Omental fat pad (tissue), 4 donors: Measurements from ENCODE around the gene ALG9. TPM values are rescaled to one million over a fixed set of nuclear protein-coding genes. Genes with fewer than 3 reads are reported as not detected.
"Not testable (repeated sequence)": the region's sequence is repeated elsewhere in the genome, so short reads cannot be mapped to it uniquely, and the experiment has no call there.

Experiments
- ATAC-seq: fragments of 150-250 bp; one replicate; pipeline ENCODE4 v1.9.1; 2016; ENCODE audit warnings: mild to moderate bottlenecking, moderate library complexity; ENCODE audit not compliant: low FRiP score
- DNase-seq: peaks from one replicate; pipeline ENCODE4 v3.0.0-alpha.2; 2019; ENCODE audit warnings: low spot score
- total RNA-seq, 4 donors: library from RNA; depleted of rRNA; stranded (reverse); fragments of >200 nt; gene quantifications; one replicate each; pipeline ENCODE4 v1.1.0, GENCODE V29; 2016
- TF ChIP-seq, protein P1 (sequence below), 3 donors: fragments of 450-650 bp; IDR thresholded peaks; one replicate each; pipeline ENCODE4 v1.5.1; 2016 to 2017; ENCODE audit warnings: antibody characterized with exemption in 3 of 3, mild to moderate bottlenecking in 3 of 3, moderate library complexity in 2 of 3

Gene ALG9
- total RNA-seq, 4 donors from 2014 or later = 21.0 to 168 (median 34.7) TPM

DNA sequence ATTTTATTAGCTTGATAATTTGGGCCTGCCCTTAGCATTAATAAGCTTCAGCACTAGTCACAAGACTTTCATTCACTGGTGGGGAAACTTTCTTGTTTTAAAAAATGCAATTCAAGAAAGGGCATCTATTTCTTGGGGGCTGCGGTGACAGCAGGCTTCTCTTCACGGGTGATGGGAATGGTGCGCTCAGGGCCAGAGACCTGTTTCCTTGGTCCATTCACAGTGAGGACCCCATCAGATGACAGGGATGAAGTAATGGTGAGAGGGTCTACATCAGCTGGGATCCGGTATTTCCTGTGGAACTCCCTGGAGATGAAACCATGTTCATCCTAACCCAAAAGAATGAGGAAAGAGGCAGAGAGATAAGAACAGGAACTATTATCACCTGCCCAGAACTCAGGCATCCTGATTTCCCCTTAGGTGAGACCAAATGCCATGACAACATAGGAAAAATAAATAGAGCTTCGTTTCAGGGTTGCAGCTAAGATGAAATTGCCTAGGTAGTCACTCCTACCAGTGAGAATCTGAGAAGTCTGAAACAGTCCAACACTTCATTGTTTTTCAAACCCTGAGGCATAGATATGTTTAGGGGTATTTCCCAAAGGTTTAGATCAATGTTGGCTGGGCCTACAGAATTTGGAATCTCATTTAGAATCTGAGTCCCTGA is 37.4 kb upstream of the ALG9 start:
- TF ChIP-seq, protein P1, sequence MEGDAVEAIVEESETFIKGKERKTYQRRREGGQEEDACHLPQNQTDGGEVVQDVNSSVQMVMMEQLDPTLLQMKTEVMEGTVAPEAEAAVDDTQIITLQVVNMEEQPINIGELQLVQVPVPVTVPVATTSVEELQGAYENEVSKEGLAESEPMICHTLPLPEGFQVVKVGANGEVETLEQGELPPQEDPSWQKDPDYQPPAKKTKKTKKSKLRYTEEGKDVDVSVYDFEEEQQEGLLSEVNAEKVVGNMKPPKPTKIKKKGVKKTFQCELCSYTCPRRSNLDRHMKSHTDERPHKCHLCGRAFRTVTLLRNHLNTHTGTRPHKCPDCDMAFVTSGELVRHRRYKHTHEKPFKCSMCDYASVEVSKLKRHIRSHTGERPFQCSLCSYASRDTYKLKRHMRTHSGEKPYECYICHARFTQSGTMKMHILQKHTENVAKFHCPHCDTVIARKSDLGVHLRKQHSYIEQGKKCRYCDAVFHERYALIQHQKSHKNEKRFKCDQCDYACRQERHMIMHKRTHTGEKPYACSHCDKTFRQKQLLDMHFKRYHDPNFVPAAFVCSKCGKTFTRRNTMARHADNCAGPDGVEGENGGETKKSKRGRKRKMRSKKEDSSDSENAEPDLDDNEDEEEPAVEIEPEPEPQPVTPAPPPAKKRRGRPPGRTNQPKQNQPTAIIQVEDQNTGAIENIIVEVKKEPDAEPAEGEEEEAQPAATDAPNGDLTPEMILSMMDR (IDR thresholded peaks at IDR 0.05) = no peak
- DNase-seq (no peak), ATAC-seq (no peak)

DNA sequence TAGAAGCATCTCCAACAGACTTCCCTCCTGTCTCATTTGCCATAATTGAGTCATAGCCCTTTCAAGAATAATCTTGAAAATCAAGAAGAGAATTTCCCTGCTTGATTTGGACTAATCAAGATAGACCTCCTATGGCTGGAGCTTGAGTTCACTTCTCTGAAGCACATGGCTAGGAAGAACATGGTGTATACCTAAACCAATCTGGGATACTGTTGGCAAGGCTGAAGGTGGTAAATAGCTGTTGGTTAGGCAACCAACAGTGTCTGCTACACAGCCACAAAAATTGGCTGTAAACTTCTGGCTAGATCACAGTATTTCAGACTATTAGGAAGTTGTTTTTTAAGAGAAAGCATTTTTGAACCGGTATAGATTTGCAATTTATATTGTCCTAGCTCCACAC is 35.3 kb upstream of the ALG9 start:
- no peak for DNase-seq
- ATAC-seq = no peak
- TF ChIP-seq, protein P1 (IDR thresholded peaks at IDR 0.05) = no peak

DNA sequence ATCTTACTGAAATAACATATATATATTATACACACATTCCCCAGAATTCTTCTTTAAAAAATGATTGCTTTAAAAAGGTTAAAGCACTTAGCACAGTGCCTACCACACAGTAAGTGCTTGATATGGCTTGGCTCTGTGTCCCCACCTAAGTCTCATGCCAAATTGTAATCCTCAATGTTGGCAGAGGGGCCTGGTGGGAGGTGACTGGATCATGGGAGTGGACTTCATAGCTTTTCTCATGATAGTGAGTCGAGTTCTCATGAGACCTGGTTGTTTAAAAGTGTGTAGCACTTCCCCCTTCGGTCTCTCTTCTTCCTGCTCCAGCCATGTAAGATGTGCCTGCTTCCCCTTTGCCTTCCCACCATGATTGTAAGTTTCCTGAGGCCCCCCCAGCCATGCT is 34.0 kb upstream of the ALG9 start:
- TF ChIP-seq, protein P1 (IDR thresholded peaks at IDR 0.05) = no peak
- DNase-seq (no peak), ATAC-seq (no peak)

DNA sequence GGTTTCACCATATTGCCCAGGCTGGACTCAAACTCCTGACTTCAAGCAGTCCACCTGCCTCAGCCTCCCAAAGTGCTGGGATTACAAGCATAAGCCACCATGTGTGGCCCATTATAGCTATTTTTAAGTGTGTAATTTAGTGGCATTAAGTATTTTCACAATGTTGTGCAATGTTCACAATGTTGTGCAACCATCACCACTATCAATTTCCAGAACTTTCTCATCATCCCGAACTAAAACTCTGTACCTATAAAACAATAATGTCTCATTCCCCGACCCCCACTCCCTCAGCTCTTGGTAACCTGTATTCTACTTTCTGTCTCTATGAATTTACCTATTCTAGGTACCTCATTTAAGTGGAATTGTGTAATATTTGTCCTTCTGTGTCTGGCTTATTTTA is 15.5 kb upstream of the ALG9 start:
- TF ChIP-seq, protein P1 (IDR thresholded peaks at IDR 0.05) = no peak
- DNase-seq (no peak), ATAC-seq (no peak)

DNA sequence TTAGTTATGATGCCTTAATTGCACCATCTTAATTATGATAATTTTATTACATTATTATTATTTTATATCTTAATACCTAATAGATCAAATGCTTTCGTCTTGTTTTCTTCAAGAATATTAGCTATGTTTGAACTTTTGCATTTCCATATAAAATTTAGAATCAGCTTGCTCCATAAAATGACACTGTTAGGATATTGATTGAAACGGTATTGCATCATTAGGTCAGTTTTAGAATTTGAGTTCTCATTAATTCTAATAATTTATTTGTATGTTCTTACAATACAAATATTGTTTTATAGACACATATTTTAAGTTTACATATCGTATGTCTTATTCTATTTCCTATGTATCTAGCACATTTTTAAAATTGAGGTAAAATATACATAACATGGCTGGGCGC is 14.7 kb upstream of the ALG9 start:
- TF ChIP-seq, protein P1 (IDR thresholded peaks at IDR 0.05) = no peak
- no peak for ATAC-seq
- no peak for DNase-seq

DNA sequence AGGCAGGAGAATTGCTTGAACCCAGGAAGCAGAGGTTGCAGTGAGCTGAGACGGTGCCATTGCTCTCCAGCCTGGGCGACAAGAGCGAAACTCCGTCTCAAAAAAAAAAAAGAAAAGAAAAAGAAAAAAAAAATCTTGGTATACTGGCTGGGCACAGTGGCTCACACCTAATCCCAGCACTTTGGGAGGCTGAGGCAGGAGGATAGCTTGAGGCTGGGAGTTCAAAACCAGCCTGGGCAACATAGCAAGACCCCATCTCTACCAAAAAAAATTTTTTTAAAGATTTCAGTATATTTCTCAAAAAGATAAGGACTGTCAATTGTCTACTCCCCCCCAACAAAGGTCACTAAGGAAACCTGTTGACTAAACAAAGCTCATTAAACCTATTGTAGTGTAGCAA is 13.7 kb upstream of the ALG9 start:
- DNase-seq, ATAC-seq: not testable (repeated sequence)

DNA sequence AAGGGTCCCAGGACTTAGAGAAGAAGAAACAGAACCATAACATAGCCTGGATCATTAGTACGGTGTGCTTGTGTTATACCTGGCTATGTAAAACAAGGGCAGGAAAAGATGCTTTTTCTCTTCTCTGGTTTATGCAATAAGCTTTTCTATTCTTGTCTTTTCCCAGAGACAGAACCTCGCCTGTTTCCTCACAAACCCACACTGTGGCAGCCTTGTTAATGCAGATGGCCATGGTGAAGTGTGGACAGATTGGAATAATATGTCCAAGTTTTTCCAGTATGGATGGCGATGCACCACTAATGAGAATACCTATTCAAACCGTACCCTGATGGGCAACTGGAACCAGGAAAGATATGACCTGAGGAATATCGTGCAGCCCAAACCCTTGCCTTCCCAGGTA is 10.8 kb upstream of the ALG9 start:
- DNase-seq = no peak
- TF ChIP-seq, protein P1 (IDR thresholded peaks at IDR 0.05) = no peak

DNA sequence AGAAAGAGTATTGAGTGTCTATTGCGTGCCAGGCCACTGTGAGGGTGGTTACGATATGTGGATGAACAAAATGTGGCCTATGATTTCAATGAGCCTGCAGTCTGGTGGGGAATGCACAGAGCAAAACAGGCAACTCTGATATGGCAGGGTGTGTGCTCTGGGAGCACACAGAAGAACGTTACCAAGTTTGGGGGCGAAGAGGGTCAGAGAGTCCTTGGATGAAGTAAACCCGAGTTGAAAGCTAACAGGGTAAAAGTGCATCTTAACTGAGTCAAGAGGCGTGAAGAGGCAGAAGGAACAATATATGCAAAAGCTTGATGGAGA is 8.2 kb upstream of the ALG9 start:
- no peak for DNase-seq
- peak; percentile 16 for ATAC-seq
- TF ChIP-seq, protein P1 (IDR thresholded peaks at IDR 0.05) = no peak

More for the DNA sequence above, 10.8 kb upstream of the ALG9 start:
- no peak for ATAC-seq
